SK-N-SH (cell line): Measurements from ENCODE around the gene RPS6KB2. TPM values are rescaled to one million over a fixed set of nuclear protein-coding genes. Genes with fewer than 3 reads are reported as not detected.

Experiments
- CTCF ChIA-PET: fragments of 300-600, 350-600 bp; formaldehyde crosslinking; extraction: SDS; loops from one replicate; lab custom pipeline; 2021; lab: Yijun Ruan, JAX
- POLR2A ChIA-PET: fragments of 350-600 bp; sonication (Branson Sonifier 250); formaldehyde crosslinking; extraction: SDS; loops from one replicate; lab custom pipeline; 2020; ENCODE audit warnings: antibody characterized with exemption, inconsistent platforms; lab: Yijun Ruan, JAX
- DNase-seq: peaks from one replicate; pipeline ENCODE4 v3.0.0; 2012
- H2AFZ ChIP-seq: fragments of 200-600 bp; sonication (generic); 2 replicates; pipeline ENCODE4 v1.8.1; 2016; ENCODE audit warnings: antibody characterized with exemption, mild to moderate bottlenecking, low read depth
- H3F3A ChIP-seq: fragments of 200-600 bp; sonication (generic); replicated peaks from 2 replicates; pipeline ENCODE3; 2016; ENCODE audit warnings: antibody characterized with exemption, mild to moderate bottlenecking; ENCODE audit not compliant: insufficient read depth
- H3K27ac ChIP-seq, 2 experiments: fragments of 200-500 bp in 1 of 2; fragments of 200-600 bp in 1 of 2; sonication (Bioruptor generic) in 1 of 2; sonication (generic), shearing (Covaris generic) in 1 of 2; 2 replicates each; pipeline versions ENCODE4 v1.5.1 to v1.6.1; 2014 to 2016; ENCODE audit warnings: low read depth in 2 of 2, inconsistent platforms in 1 of 2, low read length in 1 of 2, mild to moderate bottlenecking in 1 of 2, mixed read lengths in 1 of 2
- H3K27me3 ChIP-seq: fragments of 200-600 bp; sonication (generic), shearing (Covaris generic); 2 replicates; pipeline ENCODE4 v1.6.1; 2016; ENCODE audit warnings: mixed run types; ENCODE audit not compliant: insufficient read depth
- H3K36me3 ChIP-seq, 2 experiments: fragments of 200-500 bp in 1 of 2; fragments of 200-600 bp in 1 of 2; sonication (Bioruptor generic) in 1 of 2; sonication (generic) in 1 of 2; replicated peaks in 1 of 2; 2 replicates each; pipeline versions ENCODE3 to v1.5.1; 2014 to 2016; ENCODE audit warnings: low read length in 1 of 2, mild to moderate bottlenecking in 1 of 2; ENCODE audit not compliant: insufficient read depth in 2 of 2, control insufficient read depth in 1 of 2
- H3K4me1 ChIP-seq, 2 experiments: fragments of 200-500 bp in 1 of 2; fragments of 200-600 bp in 1 of 2; sonication (Bioruptor generic) in 1 of 2; sonication (generic), shearing (Covaris generic) in 1 of 2; 2 replicates each; pipeline versions ENCODE4 v1.5.1 to v1.6.1; 2014 to 2016; ENCODE audit warnings: low read depth in 1 of 2, low read length in 1 of 2, mixed run types in 1 of 2; ENCODE audit not compliant: insufficient read depth in 2 of 2, control insufficient read depth in 1 of 2
- H3K4me2 ChIP-seq: fragments of 200-600 bp; sonication (generic), shearing (Covaris generic); 2 replicates; pipeline ENCODE4 v1.6.1; 2017; ENCODE audit warnings: mixed run types
- H3K4me3 ChIP-seq, 2 experiments: fragments of 200-500 bp in 1 of 2; fragments of 200-600 bp in 1 of 2; sonication (Bioruptor generic) in 1 of 2; sonication (generic), shearing (Covaris generic) in 1 of 2; 2 replicates each; pipeline versions ENCODE4 v1.5.1 to v1.8.1; 2014 to 2016; ENCODE audit warnings: low read depth in 2 of 2, inconsistent platforms in 1 of 2, low read length in 1 of 2, mild to moderate bottlenecking in 1 of 2, mixed read lengths in 1 of 2, moderate library complexity in 1 of 2
- H3K79me2 ChIP-seq: fragments of 200-600 bp; sonication (generic); 2 replicates; pipeline ENCODE4 v1.8.1; 2017; ENCODE audit warnings: mild to moderate bottlenecking; ENCODE audit not compliant: insufficient read depth
- H3K9ac ChIP-seq: fragments of 200-600 bp; sonication (generic); 2 replicates; pipeline ENCODE4 v1.6.1; 2017; ENCODE audit warnings: mixed run types
- H3K9me2 ChIP-seq: fragments of 200-600 bp; sonication (generic); 2 replicates; pipeline ENCODE4 v1.6.1; 2017; ENCODE audit warnings: mixed run types
- H3K9me3 ChIP-seq: fragments of 200-600 bp; sonication (generic); 2 replicates; pipeline ENCODE4 v1.6.1; 2017; ENCODE audit warnings: mixed run types, mild to moderate bottlenecking, moderate library complexity
- H4K20me1 ChIP-seq: fragments of 200-600 bp; sonication (generic); 2 replicates; pipeline ENCODE4 v1.6.1; 2017; ENCODE audit warnings: mild to moderate bottlenecking, mixed run types; ENCODE audit not compliant: insufficient read depth
- ELF1 ChIP-seq: IDR thresholded peaks from 2 replicates; pipeline ENCODE4 v1.4.0; 2012
- EZH2phosphoT487 ChIP-seq: fragments of 200-600 bp; sonication (generic); IDR thresholded peaks from 2 replicates; pipeline ENCODE4 v1.6.1; 2017; ENCODE audit warnings: low read depth, mixed run types, mild to moderate bottlenecking, antibody characterized with exemption, moderate library complexity, borderline replicate concordance
- FOXJ3 ChIP-seq: sonication (generic); formaldehyde crosslinking; IDR thresholded peaks from 2 replicates; pipeline ENCODE4 v1.5.1; 2020; ENCODE audit warnings: mild to moderate bottlenecking, missing genetic modification reagents
- FOXM1 ChIP-seq: IDR thresholded peaks from 2 replicates; pipeline ENCODE4 v1.4.0; 2012; ENCODE audit warnings: low read depth, mild to moderate bottlenecking
- NFIC ChIP-seq: IDR thresholded peaks from 2 replicates; pipeline ENCODE4 v1.4.0; 2012; ENCODE audit warnings: borderline replicate concordance
- NRF1 ChIP-seq: IDR thresholded peaks from 2 replicates; pipeline ENCODE4 v1.6.1; 2012; ENCODE audit warnings: low read depth, mild to moderate bottlenecking, low read length
- RCOR1 ChIP-seq: fragments of 150-350 bp; IDR thresholded peaks from 2 replicates; pipeline ENCODE4 v1.6.1; 2017; ENCODE audit warnings: antibody characterized with exemption, low read length
- SIN3A ChIP-seq: IDR thresholded peaks from 2 replicates; pipeline ENCODE4 v1.6.1; 2012; ENCODE audit warnings: low read depth, mild to moderate bottlenecking, low read length, moderate library complexity, borderline replicate concordance
- SMC3 ChIP-seq: IDR thresholded peaks from 2 replicates; pipeline ENCODE4 v1.6.1; 2012; ENCODE audit warnings: low read depth, low read length, improper control_type of control experiment
- TCF12 ChIP-seq: IDR thresholded peaks from 2 replicates; pipeline ENCODE4 v1.4.0; 2012
- TEAD4 ChIP-seq: IDR thresholded peaks from 2 replicates; pipeline ENCODE4 v1.4.0; 2012; ENCODE audit warnings: mild to moderate bottlenecking, borderline replicate concordance; ENCODE audit not compliant: insufficient read depth
- WGBS: methylation state at CpG from one replicate; pipeline ENCODE4 v1.1.6; 2017; ENCODE audit warnings: low lambda C conversion rate; 5-methylcytosine and 5-hydroxymethylcytosine counted together
- polyA plus RNA-seq, 3 experiments: library from polyadenylated mRNA; depleted of rRNA; stranded (reverse); fragments of >200 nt; gene quantifications; 2 replicates each; pipeline ENCODE4 v1.2.3, GENCODE V29; 2012
- TF ChIP-seq, protein P1 (sequence below): fragments of 200-600 bp; sonication (generic); IDR thresholded peaks from 2 replicates; pipeline ENCODE4 v1.6.1; 2017; ENCODE audit warnings: antibody characterized with exemption, mild to moderate bottlenecking, moderate library complexity
- TF ChIP-seq, protein P2 (sequence below): fragments of 150-350 bp; IDR thresholded peaks from 2 replicates; pipeline ENCODE4 v1.6.1; 2017; ENCODE audit warnings: antibody characterized with exemption, low read length, low read depth, borderline replicate concordance
- TF ChIP-seq, protein P3 (sequence below): IDR thresholded peaks from 2 replicates; pipeline ENCODE4 v1.4.0; 2012; ENCODE audit warnings: low read depth
- TF ChIP-seq, protein P4 (sequence below): IDR thresholded peaks from 2 replicates; pipeline ENCODE4; 2012

Gene RPS6KB2
- polyA plus RNA-seq, 1 of the 3 experiments (the other 2 are of a cell fraction) = 52.0 TPM

DNA sequence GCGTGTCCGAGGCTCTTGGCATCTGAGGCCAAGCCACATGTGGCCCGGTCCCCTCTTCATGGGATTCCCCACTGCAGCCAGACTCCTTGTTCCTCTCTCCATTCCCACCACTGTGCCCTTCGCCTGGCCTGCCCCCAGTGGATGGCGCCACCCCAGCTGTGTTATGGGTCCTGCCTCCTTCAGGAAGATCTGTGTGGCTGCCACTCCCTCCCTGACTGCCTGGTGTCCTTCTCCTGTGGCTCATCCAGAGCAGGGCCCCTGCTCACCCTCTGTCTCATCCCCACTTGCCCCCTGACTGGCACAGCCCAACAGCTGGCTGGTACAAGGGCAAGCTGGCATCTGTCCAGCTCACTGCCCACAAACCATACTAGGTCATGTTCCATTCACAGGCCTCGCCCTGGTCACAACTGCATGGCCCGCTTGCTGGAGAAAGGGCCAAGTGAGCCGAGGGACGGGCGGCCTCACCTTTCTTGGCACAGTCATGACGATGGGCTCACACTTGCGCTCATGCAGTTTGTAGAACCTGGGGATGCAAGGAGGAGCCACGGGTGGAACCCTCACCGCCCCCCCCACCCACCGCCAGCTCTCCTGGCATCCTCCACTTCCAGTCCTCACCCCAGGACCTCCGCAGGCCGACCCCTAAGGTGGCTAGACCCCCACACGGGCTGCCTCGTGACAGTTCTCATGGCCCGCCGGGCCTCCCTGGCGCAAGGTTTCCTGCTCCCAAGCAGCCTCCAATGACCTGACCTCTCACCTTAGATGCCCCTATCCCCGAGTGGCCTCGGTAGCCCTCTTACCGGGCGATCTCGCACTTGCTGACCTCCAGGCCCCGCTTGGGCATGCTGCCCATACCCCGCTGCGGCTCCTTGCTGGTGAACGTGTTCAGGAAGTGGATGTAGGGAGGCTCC, 11.3 kb downstream of the RPS6KB2 start:
- Histone ChIP-seq H3K9ac (no peak overlapping the region), H3K4me2 (no peak overlapping the region), H4K20me1 (no peaks in the 10 kb centered on the region), H3K4me1 (peaks cover 4 to 11% of the 10 kb centered on the region in 2 experiments; a peak in 3 of 4 replicates), H3K9me2 (no peaks in the 10 kb centered on the region), H3K27me3 (no peaks in the 10 kb centered on the region), H3K79me2 (peaks cover 12% of the 10 kb centered on the region; the same call in 1 of the 2 replicates), H3K27ac (no peak overlapping the region), H3K4me3 (no peak overlapping the region), H2AFZ (no peak overlapping the region), H3F3A (no peaks in the 10 kb centered on the region), H3K36me3 (peaks cover 0 to 34% of the 10 kb centered on the region in 2 experiments), H3K9me3 (no peaks in the 10 kb centered on the region)
- DNase-seq = no peak
- 92% methylated on average over 24 of the region's 31 CpGs for WGBS
- POLR2A ChIA-PET = no interaction called here
- CTCF ChIA-PET = interaction anchor here (1.0 kb wide), 2 partner anchors 10 to 48 kb away, joined by 3 read pairs; partner anchors contain the start of gene RAD9A
- TF ChIP-seq, protein P1, sequence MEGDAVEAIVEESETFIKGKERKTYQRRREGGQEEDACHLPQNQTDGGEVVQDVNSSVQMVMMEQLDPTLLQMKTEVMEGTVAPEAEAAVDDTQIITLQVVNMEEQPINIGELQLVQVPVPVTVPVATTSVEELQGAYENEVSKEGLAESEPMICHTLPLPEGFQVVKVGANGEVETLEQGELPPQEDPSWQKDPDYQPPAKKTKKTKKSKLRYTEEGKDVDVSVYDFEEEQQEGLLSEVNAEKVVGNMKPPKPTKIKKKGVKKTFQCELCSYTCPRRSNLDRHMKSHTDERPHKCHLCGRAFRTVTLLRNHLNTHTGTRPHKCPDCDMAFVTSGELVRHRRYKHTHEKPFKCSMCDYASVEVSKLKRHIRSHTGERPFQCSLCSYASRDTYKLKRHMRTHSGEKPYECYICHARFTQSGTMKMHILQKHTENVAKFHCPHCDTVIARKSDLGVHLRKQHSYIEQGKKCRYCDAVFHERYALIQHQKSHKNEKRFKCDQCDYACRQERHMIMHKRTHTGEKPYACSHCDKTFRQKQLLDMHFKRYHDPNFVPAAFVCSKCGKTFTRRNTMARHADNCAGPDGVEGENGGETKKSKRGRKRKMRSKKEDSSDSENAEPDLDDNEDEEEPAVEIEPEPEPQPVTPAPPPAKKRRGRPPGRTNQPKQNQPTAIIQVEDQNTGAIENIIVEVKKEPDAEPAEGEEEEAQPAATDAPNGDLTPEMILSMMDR = peak; percentile 44
- TF ChIP-seq ELF1 (no peak), NFIC (peak; percentile 40; the same call in 1 of the 2 replicates)

DNA sequence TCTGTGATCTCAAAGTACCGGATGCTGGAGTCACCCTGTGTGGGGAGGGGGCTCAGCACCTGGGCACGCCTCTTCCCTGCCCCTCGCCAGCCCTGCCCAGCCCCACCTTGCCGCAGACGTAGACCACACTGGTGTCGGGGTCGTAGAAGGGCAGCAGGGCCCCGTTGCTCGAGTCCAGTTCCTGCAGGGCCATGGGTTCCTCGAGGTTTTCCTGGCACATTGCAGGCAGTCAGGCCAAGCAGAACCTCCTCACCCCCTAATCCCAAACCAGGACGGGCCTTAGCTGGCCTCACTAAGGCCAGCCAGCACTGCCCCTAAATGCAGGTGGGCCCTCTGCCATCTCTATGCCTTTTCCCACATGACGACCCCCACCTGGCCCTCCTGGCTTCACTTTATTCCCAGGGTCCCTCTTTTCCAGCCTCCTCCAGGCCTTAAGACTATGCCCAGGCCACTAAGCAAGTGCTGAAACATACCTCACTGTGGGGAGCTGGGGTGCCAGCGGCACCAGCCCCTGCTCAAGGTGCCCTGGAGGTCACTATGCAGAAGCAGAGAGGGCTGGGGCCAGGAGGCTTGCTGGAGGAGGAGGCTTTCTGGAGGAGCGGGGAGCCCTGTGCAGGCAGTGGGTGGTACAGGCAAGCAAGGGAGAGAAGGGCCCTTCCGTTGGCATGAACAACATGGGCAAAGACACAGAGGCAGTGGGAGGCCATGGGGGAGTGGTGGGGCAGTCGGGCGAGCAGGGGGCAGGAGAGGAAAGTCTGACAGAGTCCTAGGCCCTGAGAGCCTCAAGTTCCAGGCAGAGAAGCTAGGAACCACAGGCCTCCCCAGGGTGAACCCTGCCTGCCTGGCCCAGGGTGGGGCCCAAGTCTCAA, 12.2 kb downstream of the RPS6KB2 start:
- Histone ChIP-seq H3K9me2 (no peaks in the 10 kb centered on the region), H3K27me3 (no peaks in the 10 kb centered on the region), H2AFZ (no peak overlapping the region), H3K4me2 (no peak overlapping the region), H3K79me2 (peaks cover 12% of the 10 kb centered on the region; the same call in 1 of the 2 replicates), H3K27ac (no peak overlapping the region), H3K9me3 (no peaks in the 10 kb centered on the region), H3F3A (no peaks in the 10 kb centered on the region), H3K4me1 (peaks cover 4 to 11% of the 10 kb centered on the region in 2 experiments; a peak in 3 of 4 replicates), H4K20me1 (no peaks in the 10 kb centered on the region), H3K9ac (no peak overlapping the region), H3K4me3 (no peak overlapping the region), H3K36me3 (peaks cover 0 to 31% of the 10 kb centered on the region in 2 experiments)
- 92% methylated on average over 9 of the region's 17 CpGs for WGBS
- ChIA-PET CTCF (no interaction called here), POLR2A (interaction anchor here (0.7 to 1.7 kb wide), 2 partner anchors 12 to 39 kb away, joined by 3 to 4 read pairs; partner anchors contain the start of genes PPP1CA and RPS6KB2)
- TF ChIP-seq NFIC (no peak), FOXJ3 (CRISPR knock-in tag) (no peak), ELF1 (no peak), TCF12 (no peak), EZH2phosphoT487 (no peak), TEAD4 (no peak), RCOR1 (no peak), FOXM1 (no peak), NRF1 (no peak), SMC3 (no peak), SIN3A (no peak)
- TF ChIP-seq, protein P2, sequence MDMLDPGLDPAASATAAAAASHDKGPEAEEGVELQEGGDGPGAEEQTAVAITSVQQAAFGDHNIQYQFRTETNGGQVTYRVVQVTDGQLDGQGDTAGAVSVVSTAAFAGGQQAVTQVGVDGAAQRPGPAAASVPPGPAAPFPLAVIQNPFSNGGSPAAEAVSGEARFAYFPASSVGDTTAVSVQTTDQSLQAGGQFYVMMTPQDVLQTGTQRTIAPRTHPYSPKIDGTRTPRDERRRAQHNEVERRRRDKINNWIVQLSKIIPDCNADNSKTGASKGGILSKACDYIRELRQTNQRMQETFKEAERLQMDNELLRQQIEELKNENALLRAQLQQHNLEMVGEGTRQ = no peak
- TF ChIP-seq, protein P3, sequence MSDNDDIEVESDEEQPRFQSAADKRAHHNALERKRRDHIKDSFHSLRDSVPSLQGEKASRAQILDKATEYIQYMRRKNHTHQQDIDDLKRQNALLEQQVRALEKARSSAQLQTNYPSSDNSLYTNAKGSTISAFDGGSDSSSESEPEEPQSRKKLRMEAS = no peak
- TF ChIP-seq, protein P4, sequence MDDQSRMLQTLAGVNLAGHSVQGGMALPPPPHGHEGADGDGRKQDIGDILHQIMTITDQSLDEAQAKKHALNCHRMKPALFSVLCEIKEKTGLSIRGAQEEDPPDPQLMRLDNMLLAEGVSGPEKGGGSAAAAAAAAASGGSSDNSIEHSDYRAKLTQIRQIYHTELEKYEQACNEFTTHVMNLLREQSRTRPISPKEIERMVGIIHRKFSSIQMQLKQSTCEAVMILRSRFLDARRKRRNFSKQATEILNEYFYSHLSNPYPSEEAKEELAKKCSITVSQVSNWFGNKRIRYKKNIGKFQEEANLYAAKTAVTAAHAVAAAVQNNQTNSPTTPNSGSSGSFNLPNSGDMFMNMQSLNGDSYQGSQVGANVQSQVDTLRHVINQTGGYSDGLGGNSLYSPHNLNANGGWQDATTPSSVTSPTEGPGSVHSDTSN = no peak
- no peak for DNase-seq
